Thyroid gland (tissue), 4 donors: ENCODE measurements around the gene FBXO31. TPM values are rescaled to one million over a fixed set of nuclear protein-coding genes. Genes with fewer than 3 reads are reported as not detected.
A peak's percentile ranks its signal among the peaks of the same experiment; 100 is the strongest.

Experiments
- DNase-seq, 2 donors: peaks; one replicate each; pipeline ENCODE4 v3.0.0-alpha.2; 2019
- H3K27ac ChIP-seq, 3 donors: fragments of 200-600 bp; sonication (generic); 1 replicate in 2 of 3; 2 replicates in 1 of 3; pipeline ENCODE4 v1.5.1; 2016 to 2019; ENCODE audit warnings: mild to moderate bottlenecking in 1 of 3, moderate library complexity in 1 of 3
- H3K27me3 ChIP-seq: fragments of 200-600 bp; sonication (generic); one replicate; pipeline ENCODE4 v1.5.1; 2019
- H3K36me3 ChIP-seq, 2 donors: fragments of 200-600 bp; sonication (generic); one replicate each; pipeline ENCODE4 v1.5.1; 2016 to 2019
- H3K4me1 ChIP-seq, 2 donors: fragments of 200-600 bp; sonication (generic); one replicate each; pipeline ENCODE4 v1.5.1; 2017 to 2019
- H3K4me3 ChIP-seq, 3 donors: fragments of 200-600 bp; sonication (generic); replicated peaks in 1 of 3; 1 replicate in 2 of 3; 2 replicates in 1 of 3; pipeline ENCODE4 v1.5.1; 2016; ENCODE audit warnings: mild to moderate bottlenecking in 1 of 3
- H3K9me3 ChIP-seq: fragments of 200-600 bp; sonication (generic); one replicate; pipeline ENCODE4 v1.5.1; 2017
- POLR2A ChIP-seq, 2 donors: fragments of 450-650 bp; IDR thresholded peaks; one replicate each; pipeline ENCODE4 v1.6.1; 2017; ENCODE audit warnings: antibody characterized with exemption in 2 of 2, mild to moderate bottlenecking in 2 of 2, moderate library complexity in 1 of 2
- WGBS, 2 donors: methylation state at CpG; one replicate each; pipeline ENCODE4 v1.1.5; 2017; 5-methylcytosine and 5-hydroxymethylcytosine counted together
- intact Hi-C: fragments of 100-400 bp; cut with DNase I; formaldehyde crosslinking; loops from one replicate; pipeline ENCODE4 v1.15.1; 2023
- total RNA-seq, 4 donors: library from RNA; depleted of rRNA; stranded (reverse); fragments of >200 nt; gene quantifications; one replicate each; pipeline ENCODE4 v1.2.3, GENCODE V29; 2016
- TF ChIP-seq, protein P1 (sequence below), 6 experiments: fragments of 200-600 bp in 3 of 6; fragments of 450-650 bp in 3 of 6; sonication (generic) in 3 of 6; IDR thresholded peaks; one replicate each; pipeline ENCODE4 v1.5.1; 2016 to 2019; ENCODE audit warnings: antibody characterized with exemption in 6 of 6, mild to moderate bottlenecking in 2 of 6, inconsistent platforms in 1 of 6, moderate library complexity in 1 of 6

FBXO31 gene
- total RNA-seq, 4 donors from 2014 or later, result 23.8 to 62.5 (median 54.9) TPM

DNA sequence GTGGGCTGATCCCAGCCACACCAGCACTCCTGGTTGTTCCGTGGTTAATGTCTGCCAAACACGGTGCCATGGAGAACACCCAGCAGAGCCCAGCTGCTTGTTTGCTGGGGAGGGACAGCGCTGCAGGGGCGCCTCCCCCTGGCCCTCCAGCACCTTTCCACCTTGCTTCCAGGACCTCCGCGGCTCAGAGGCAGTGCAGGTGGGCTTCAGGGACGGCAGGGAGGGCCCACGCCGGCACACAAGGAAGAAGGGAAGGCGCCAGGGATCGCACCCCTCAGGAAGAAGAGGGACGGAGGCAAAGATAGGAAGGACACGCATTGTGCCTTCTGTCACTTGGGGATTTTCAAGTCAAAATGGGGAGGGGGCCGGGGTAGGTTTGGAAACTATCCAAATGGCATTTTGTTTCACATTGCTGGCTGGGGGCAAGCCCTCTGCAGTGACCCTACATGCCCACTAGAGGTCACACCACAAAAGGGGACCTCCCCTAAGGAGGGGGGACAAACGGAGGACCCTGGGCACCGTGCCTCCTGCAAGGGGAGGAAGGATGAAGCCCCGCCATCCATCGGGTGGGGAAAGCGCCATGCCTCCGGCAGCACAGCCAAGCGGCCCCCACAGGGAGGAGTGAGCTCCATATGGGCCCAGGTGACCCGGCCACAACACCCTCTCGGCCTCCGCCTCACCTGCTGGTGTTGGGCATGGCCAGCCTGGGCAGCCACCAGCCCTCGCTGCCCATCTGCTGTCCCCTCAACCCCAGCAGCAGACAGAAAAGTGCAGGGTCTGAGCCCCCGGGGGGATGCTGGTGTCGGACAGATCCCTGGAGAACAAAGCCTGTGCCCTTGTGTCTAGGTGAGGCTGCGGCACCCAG, 58.9 kb downstream of the FBXO31 start:
- Histone ChIP-seq H3K4me3 (no peak overlapping the region), H3K4me1 (peaks cover 3 to 10% of the 10 kb centered on the region in 2 donors), H3K36me3 (peaks cover 0 to 1% of the 10 kb centered on the region in 2 donors), H3K9me3 (no peaks in the 10 kb centered on the region), H3K27ac (no peak overlapping the region), H3K27me3 (no peaks in the 10 kb centered on the region)
- intact Hi-C loops, result loop anchor here (10.0 kb wide), 1 partner anchor 310 kb away; no protein-coding TSS in a partner anchor
- DNase-seq, result peak; percentile 28 to 33
- TF ChIP-seq POLR2A (IDR thresholded peaks at IDR 0.05), result no peak
- TF ChIP-seq, protein P1, sequence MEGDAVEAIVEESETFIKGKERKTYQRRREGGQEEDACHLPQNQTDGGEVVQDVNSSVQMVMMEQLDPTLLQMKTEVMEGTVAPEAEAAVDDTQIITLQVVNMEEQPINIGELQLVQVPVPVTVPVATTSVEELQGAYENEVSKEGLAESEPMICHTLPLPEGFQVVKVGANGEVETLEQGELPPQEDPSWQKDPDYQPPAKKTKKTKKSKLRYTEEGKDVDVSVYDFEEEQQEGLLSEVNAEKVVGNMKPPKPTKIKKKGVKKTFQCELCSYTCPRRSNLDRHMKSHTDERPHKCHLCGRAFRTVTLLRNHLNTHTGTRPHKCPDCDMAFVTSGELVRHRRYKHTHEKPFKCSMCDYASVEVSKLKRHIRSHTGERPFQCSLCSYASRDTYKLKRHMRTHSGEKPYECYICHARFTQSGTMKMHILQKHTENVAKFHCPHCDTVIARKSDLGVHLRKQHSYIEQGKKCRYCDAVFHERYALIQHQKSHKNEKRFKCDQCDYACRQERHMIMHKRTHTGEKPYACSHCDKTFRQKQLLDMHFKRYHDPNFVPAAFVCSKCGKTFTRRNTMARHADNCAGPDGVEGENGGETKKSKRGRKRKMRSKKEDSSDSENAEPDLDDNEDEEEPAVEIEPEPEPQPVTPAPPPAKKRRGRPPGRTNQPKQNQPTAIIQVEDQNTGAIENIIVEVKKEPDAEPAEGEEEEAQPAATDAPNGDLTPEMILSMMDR (IDR thresholded peaks at IDR 0.05), result peak; percentile 54 to 80 (median 61)
- WGBS, 2 donors, result 52 to 57% methylated on average over 15 to 23 of the region's 28 CpGs

DNA sequence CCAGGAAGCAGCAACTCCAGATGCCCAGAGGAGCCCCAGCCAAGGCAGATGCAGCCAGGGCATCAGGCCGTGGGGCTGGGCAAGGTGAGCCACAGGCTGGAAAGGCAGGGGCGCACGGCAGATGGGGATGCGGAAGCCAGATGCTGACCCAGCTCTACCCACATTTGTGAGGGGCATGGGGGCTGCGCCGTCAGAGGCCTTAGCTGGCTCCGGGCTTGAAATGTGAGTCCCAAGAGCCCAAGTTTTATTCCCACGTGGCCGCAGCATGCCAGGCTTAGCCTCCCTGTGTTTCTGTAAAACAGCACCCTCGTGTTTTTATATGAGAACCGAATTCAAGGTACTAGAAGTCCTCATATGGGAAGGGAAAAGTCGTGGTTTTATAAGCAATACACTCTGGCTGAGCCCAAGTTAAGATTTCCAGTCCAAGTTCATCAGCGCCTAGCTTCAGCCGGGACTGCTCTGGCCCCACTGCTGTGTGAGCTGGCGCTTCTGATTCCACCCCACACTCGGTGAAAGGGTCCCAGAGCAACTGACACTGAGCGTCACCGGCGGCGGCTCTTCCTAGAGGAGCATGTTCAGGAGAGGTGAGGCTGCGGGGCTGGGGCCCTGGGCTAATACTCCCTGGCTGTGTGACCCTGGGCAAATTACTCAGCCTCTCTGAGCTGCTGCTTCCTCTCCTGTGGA, 59.7 kb downstream of the FBXO31 start:
- no peaks in the 10 kb centered on the region for H3K36me3 ChIP-seq
- intact Hi-C loops, result loop anchor here (10.0 kb wide), 1 partner anchor 311 kb away; no protein-coding TSS in a partner anchor

DNA sequence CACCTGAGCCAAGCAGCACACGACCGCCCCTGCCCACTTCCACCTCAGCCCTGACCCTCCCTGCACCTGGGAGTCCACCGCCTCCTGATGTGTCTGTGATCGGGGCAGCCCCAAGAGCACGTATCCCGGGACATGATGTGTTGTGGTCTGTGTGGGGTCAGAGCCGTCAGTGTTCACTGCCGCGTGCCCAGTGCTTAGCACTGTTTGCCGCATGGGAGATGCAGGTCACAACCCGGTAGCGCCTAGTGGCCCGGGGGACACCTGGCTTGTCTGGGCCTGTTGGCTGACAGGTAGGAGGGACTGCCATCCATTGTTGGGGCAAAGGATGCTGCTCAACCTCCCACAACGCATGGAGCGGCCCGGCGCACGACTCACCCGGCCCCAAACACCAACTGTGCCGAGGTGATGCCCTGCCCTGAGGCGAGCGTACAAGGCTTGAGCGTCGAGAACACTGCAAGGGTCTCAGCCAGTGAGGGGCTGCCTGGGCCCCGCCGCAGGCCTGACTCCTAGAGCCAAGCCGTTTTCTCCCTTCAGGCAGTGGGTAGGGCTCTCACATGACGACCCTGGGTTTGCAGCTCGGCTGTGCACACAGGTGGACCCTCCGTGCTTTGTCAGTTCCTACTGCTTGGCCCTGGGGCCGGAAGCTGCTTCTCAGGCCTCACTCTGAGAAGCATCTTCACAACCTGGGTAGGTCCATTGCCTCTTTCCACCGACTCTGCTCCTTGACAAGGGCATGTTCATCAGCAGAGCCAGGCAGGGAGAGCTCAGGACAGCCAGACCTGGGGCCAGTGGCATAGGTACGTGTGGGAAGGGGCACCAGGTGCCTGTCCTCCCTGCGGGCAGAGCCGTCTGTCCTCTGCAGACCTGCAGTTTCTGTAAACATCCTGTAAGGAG, 60.5 kb downstream of the FBXO31 start:
- Histone ChIP-seq H3K9me3 (no peaks in the 10 kb centered on the region), H3K27me3 (no peaks in the 10 kb centered on the region), H3K4me3 (no peak overlapping the region), H3K4me1 (peaks cover 6 to 14% of the 10 kb centered on the region in 2 donors), H3K36me3 (no peaks in the 10 kb centered on the region), H3K27ac (no peak overlapping the region)
- no peak for TF ChIP-seq POLR2A (IDR thresholded peaks at IDR 0.05)
- TF ChIP-seq, protein P1 (IDR thresholded peaks at IDR 0.05), result no peak
- intact Hi-C loops, result loop anchor here (10.0 kb wide), 1 partner anchor 312 kb away; no protein-coding TSS in a partner anchor
- WGBS, 2 donors, result 89 to 92% methylated on average over 12 to 25 of the region's 35 CpGs
- DNase-seq, result no peak

More for the DNA sequence above, 59.7 kb downstream of the FBXO31 start:
- TF ChIP-seq, protein P1 (IDR thresholded peaks at IDR 0.05), result no peak
- TF ChIP-seq POLR2A (IDR thresholded peaks at IDR 0.05), result no peak
- Histone ChIP-seq H3K27me3 (no peaks in the 10 kb centered on the region), H3K4me1 (peaks cover 3 to 10% of the 10 kb centered on the region in 2 donors), H3K9me3 (no peaks in the 10 kb centered on the region), H3K27ac (no peak overlapping the region), H3K4me3 (no peak overlapping the region)
- WGBS, 2 donors, result 92 to 96% methylated on average over 19 to 21 of the region's 21 CpGs
- no peak for DNase-seq

DNA sequence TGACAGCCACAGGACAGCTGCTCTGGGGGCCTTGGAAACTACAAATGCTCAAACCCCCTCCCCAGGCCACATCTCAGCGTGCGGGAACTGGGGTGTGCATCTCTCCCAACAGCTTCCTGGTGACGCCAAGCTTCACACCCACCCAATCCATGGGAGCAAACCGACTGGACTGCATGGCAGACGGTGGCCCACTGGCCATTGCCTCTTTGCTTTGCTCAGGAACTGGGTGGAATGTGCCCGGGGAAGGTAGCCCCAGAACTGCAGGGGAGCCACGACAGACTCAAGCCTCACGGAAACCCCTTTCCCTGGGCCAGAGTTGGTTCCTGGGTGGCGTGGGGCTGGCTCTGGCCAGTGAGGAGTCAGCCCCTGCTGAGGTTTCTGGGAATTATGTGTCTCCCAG, 61.2 kb downstream of the FBXO31 start:
- H3K9me3 ChIP-seq, result no peaks in the 10 kb centered on the region
- no peaks in the 10 kb centered on the region for H3K27me3 ChIP-seq
- no peak for DNase-seq
- peaks cover 8 to 16% of the 10 kb centered on the region in 2 donors for H3K4me1 ChIP-seq
- H3K36me3 ChIP-seq, result no peaks in the 10 kb centered on the region
- no peak overlapping the region for H3K27ac ChIP-seq
- H3K4me3 ChIP-seq, result no peak overlapping the region
- 70 to 87% methylated on average over 4 to 6 of the region's 9 CpGs for WGBS, 2 donors
- TF ChIP-seq, protein P1 (IDR thresholded peaks at IDR 0.05), result no peak
- TF ChIP-seq POLR2A (IDR thresholded peaks at IDR 0.05), result no peak
- intact Hi-C loops, result loop anchor here (10.0 kb wide), 1 partner anchor 312 kb away; no protein-coding TSS in a partner anchor
